GM12878 (cell line): ENCODE results near the gene PPOX. TPM values are rescaled to one million over a fixed set of nuclear protein-coding genes. Genes with fewer than 3 reads are reported as not detected.

Experiments
- ATAC-seq: fragments of 200-7000 bp; cut with Tn5 transposase; 3 replicates; pipeline ENCODE4 v1.9.1; 2020; ENCODE audit warnings: mild to moderate bottlenecking, moderate library complexity
- BruUV-seq: library from RNA; stranded (reverse); fragments of 400-500 nt; replicated peaks from 2 replicates; lab custom pipeline; 2021; lab: Mats Ljungman, UMichigan
- CTCF ChIA-PET: fragments of 300-600 bp; sonication (Branson Sonifier 250); formaldehyde crosslinking; extraction: SDS; loops from one replicate; lab custom pipeline; 2021; ENCODE audit warnings: inconsistent platforms; lab: Yijun Ruan, JAX
- POLR2A ChIA-PET: fragments of 350-600 bp; formaldehyde crosslinking; extraction: SDS; loops from one replicate; lab custom pipeline; 2021; ENCODE audit warnings: inconsistent platforms; lab: Charles Lee
- RAD21 ChIA-PET: fragments of 300-600 bp; sonication (Branson Sonifier 250); formaldehyde crosslinking; loops from one replicate; lab custom pipeline; 2023; ENCODE audit warnings: antibody characterized with exemption; ENCODE audit not compliant: unreplicated experiment; lab: Charles Lee
- SMC1A ChIA-PET: fragments of 300-600 bp; sonication (Branson Sonifier 250); formaldehyde crosslinking; loops from one replicate; lab custom pipeline; 2023; ENCODE audit not compliant: unreplicated experiment, uncharacterized antibody; lab: Charles Lee
- DNase-seq: peaks from one replicate; pipeline ENCODE4 v3.0.0-alpha.2; 2011; ENCODE audit warnings: low read depth, low spot score
- FAIRE-seq: peaks from 3 replicates; lab custom pipeline; 2011; peaks lifted over from hg19 to GRCh38; lab: Jason Lieb, UNC
- H2AFZ ChIP-seq: 2 replicates; pipeline ENCODE4 v1.6.0; 2011; ENCODE audit warnings: low read depth, low read length, control low read depth; ENCODE audit not compliant: control insufficient read depth
- H3K27ac ChIP-seq: 2 replicates; pipeline ENCODE4 v1.5.1; 2011; ENCODE audit warnings: control low read depth; ENCODE audit not compliant: control insufficient read depth, insufficient read depth
- H3K27me3 ChIP-seq, 2 experiments: replicated peaks in 1 of 2; 2 replicates each; pipeline versions ENCODE4 v1.6.0 to v1.6.1; 2011; ENCODE audit warnings: low read length in 1 of 2; ENCODE audit not compliant: control insufficient read depth in 2 of 2, insufficient read depth in 2 of 2
- H3K36me3 ChIP-seq, 2 experiments: 2 replicates each; pipeline ENCODE4 v1.5.1; 2011; ENCODE audit warnings: low read length in 1 of 2; ENCODE audit not compliant: control insufficient read depth in 2 of 2, insufficient read depth in 2 of 2
- H3K4me1 ChIP-seq: 2 replicates; pipeline ENCODE4 v1.6.1; 2011; ENCODE audit warnings: mild to moderate bottlenecking, low read length, moderate library complexity, mixed read lengths; ENCODE audit not compliant: control insufficient read depth, insufficient read depth
- H3K4me2 ChIP-seq: 2 replicates; pipeline ENCODE4 v1.6.0; 2011; ENCODE audit warnings: control low read depth; ENCODE audit not compliant: control insufficient read depth, insufficient read depth
- H3K4me3 ChIP-seq: fragments of 200-600 bp; sonication (generic); 2 replicates; pipeline ENCODE4 v1.5.1; 2016
- H3K79me2 ChIP-seq: 2 replicates; pipeline ENCODE4 v1.6.0; 2011; ENCODE audit warnings: low read length; ENCODE audit not compliant: control insufficient read depth, insufficient read depth
- H3K9ac ChIP-seq: 2 replicates; pipeline ENCODE4 v1.8.0; 2011; ENCODE audit warnings: low read length, control low read depth, mixed read lengths; ENCODE audit not compliant: control insufficient read depth, insufficient read depth
- H3K9me3 ChIP-seq: replicated peaks from 3 replicates; pipeline ENCODE4 v1.5.1; 2011; ENCODE audit warnings: mild to moderate bottlenecking, low read length; ENCODE audit not compliant: control insufficient read depth, insufficient read depth
- H4K20me1 ChIP-seq: 2 replicates; pipeline ENCODE4 v1.6.0; 2011; ENCODE audit not compliant: control insufficient read depth, insufficient read depth
- ATF2 ChIP-seq: IDR thresholded peaks from 2 replicates; pipeline ENCODE4 v1.6.1; 2012; ENCODE audit warnings: low read length, inconsistent platforms
- CHD1 ChIP-seq: IDR thresholded peaks from 2 replicates; pipeline ENCODE4 v1.6.1; 2012; ENCODE audit warnings: low read depth, low read length, improper control_type of control experiment
- HDAC2 ChIP-seq: fragments of 200-600 bp; sonication (generic); IDR thresholded peaks from 2 replicates; pipeline ENCODE4 v1.6.1; 2017
- LARP7 ChIP-seq: fragments of 450-650 bp; IDR thresholded peaks from 2 replicates; pipeline ENCODE4 v1.6.1; 2017; ENCODE audit warnings: mild to moderate bottlenecking
- POLR2A ChIP-seq: IDR thresholded peaks from 2 replicates; pipeline ENCODE4 v1.6.1; 2011; ENCODE audit warnings: low read depth, mild to moderate bottlenecking, low read length
- TCF3 ChIP-seq: IDR thresholded peaks from 2 replicates; pipeline ENCODE4 v1.6.1; 2012; ENCODE audit warnings: low read depth, mild to moderate bottlenecking, low read length, borderline replicate concordance; ENCODE audit not compliant: insufficient read depth
- ZNF592 ChIP-seq: fragments of 450-650 bp; IDR thresholded peaks from 2 replicates; pipeline ENCODE4 v1.6.1; 2017; ENCODE audit warnings: mild to moderate bottlenecking, moderate library complexity
- WGBS: methylation state at CpG from one replicate; pipeline ENCODE4 v1.1.6; 2016; ENCODE audit warnings: low lambda C conversion rate; ENCODE audit not compliant: insufficient replicate concordance, insufficient coverage; ENCODE audit errors: missing lambda C conversion rate; 5-methylcytosine and 5-hydroxymethylcytosine counted together
- in situ Hi-C: fragments of 300-500 bp; cut with MboI; formaldehyde crosslinking; loops from 9 replicates; pipeline ENCODE4 v1.14.3; 2018; ENCODE audit warnings: mixed read lengths
- intact Hi-C: fragments of 100-400 bp; cut with micrococcal nuclease; formaldehyde crosslinking; loops from one replicate; pipeline ENCODE4 v1.14.2; 2022; ENCODE audit not compliant: unreplicated experiment
- polyA plus RNA-seq, 11 experiments: library from polyadenylated mRNA; depleted of rRNA in 4 of 11; unstranded in 6 of 11; stranded (reverse) in 5 of 11; fragments of >200 nt; fragmentation: Nextera tagmentation in 4 of 11; fragmentation: Illumina TruSeq in 1 of 11; extraction: Ambion mirVana in 4 of 11; extraction: Trizol in 1 of 11; gene quantifications; 1 replicate in 1 of 11; 2 replicates in 10 of 11; pipeline versions ENCODE4 v1.2.1 to v1.2.3, GENCODE V29; 2011 to 2016; ENCODE audit warnings: inconsistent platforms in 2 of 11, missing spikeins in 2 of 11, low read depth in 1 of 11
- total RNA-seq, 4 experiments: library from RNA; depleted of rRNA in 3 of 4; stranded (reverse); fragments of >200 nt in 3 of 4; fragmentation: Illumina TruSeq in 1 of 4; extraction: Trizol in 1 of 4; gene quantifications; 2 replicates each; pipeline versions ENCODE4 v1.2.1 to v1.2.3, GENCODE V29; 2013 to 2021
- TF ChIP-seq, protein P1 (sequence below): fragments of 450-650 bp; conservative IDR thresholded peaks from 2 replicates; pipeline ENCODE4 v1.6.1; 2017; ENCODE audit warnings: mild to moderate bottlenecking, moderate library complexity

The PPOX gene
- total and polyA plus RNA-seq, 10 of the 15 experiments (the other 5 are each of a cell fraction or from before 2014, with no cell fraction given): 8.9 to 31.5 (median 20.3) TPM

- ChIA-PET SMC1A (interaction anchor here (0.8 to 2.1 kb wide), 11 partner anchors 19 to 242 kb away, joined by 3 to 7 read pairs (median 4); partner anchors contain the start of genes KLHDC9, NIT1, PFDN2 and PPOX), RAD21 (interaction anchor here (0.6 to 1.5 kb wide), 9 partner anchors 13 to 316 kb away, joined by 3 to 6 read pairs (median 3); partner anchors contain the start of genes ARHGAP30 and KLHDC9), CTCF (interaction anchor here (0.7 to 6.2 kb wide), 19 partner anchors 10 to 241 kb away, joined by 3 to 60 read pairs (median 4); partner anchors contain the start of genes ARHGAP30, KLHDC9, NIT1 and PFDN2), POLR2A (interaction anchor here (0.5 to 0.9 kb wide), 4 partner anchors 40 to 246 kb away, joined by 3 to 4 read pairs (median 3); partner anchors contain the start of gene TOMM40L)
- Histone ChIP-seq H3K4me3 (no peak overlapping the region), H2AFZ (no peak overlapping the region), H3K79me2 (no peaks in the 10 kb centered on the region), H4K20me1 (no peaks in the 10 kb centered on the region), H3K9me3 (no peaks in the 10 kb centered on the region), H3K4me1 (no peaks in the 10 kb centered on the region), H3K27me3 (no peaks in the 10 kb centered on the region), H3K27ac (no peak overlapping the region), H3K36me3 (no peaks in the 10 kb centered on the region), H3K9ac (no peak overlapping the region), H3K4me2 (no peak overlapping the region)
- no TSS peak for BruUV-seq
- FAIRE-seq (no peak), DNase-seq (no peak), ATAC-seq (no peak)
- intact Hi-C loops (no loop called here), in situ Hi-C loops (no loop called here)
- TF ChIP-seq TCF3 (no peak), POLR2A (no peak), ZNF592 (no peak), ATF2 (no peak), CHD1 (no peak), LARP7 (no peak), HDAC2 (no peak)
- TF ChIP-seq, protein P1, sequence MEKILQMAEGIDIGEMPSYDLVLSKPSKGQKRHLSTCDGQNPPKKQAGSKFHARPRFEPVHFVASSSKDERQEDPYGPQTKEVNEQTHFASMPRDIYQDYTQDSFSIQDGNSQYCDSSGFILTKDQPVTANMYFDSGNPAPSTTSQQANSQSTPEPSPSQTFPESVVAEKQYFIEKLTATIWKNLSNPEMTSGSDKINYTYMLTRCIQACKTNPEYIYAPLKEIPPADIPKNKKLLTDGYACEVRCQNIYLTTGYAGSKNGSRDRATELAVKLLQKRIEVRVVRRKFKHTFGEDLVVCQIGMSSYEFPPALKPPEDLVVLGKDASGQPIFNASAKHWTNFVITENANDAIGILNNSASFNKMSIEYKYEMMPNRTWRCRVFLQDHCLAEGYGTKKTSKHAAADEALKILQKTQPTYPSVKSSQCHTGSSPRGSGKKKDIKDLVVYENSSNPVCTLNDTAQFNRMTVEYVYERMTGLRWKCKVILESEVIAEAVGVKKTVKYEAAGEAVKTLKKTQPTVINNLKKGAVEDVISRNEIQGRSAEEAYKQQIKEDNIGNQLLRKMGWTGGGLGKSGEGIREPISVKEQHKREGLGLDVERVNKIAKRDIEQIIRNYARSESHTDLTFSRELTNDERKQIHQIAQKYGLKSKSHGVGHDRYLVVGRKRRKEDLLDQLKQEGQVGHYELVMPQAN: no peak
- WGBS: 99% methylated on average over 29 of the region's 29 CpGs
Measured at GRCh38 chr1:161140755-161141400, 25.3 kb upstream of the PPOX start.
